ENCODE results near the gene LDAH. TPM values are rescaled to one million over a fixed set of nuclear protein-coding genes. Genes with fewer than 3 reads are reported as not detected.

The LDAH gene
- total RNA-seq, 1 donor from 2014 or later: 28.0 TPM

GRCh38 chr2:20682167-20682920 lies 140.6 kb downstream of the LDAH start:
- Mint-ChIP-seq H3K36me3 (ENCODE audit: unreplicated experiment) (peaks cover 42% of the 10 kb centered on the region), H3K9me3 (ENCODE audit: unreplicated experiment) (no peaks in the 10 kb centered on the region), H3K4me1 (ENCODE audit: unreplicated experiment) (peaks cover 7% of the 10 kb centered on the region), H3K4me3 (ENCODE audit: unreplicated experiment) (no peak overlapping the region), H3K27ac (ENCODE audit: unreplicated experiment) (peak overlapping the region; percentile 48), H3K27me3 (ENCODE audit: unreplicated experiment) (no peaks in the 10 kb centered on the region)
- no peak for DNase-seq (ENCODE audit: extremely low spot score, unreplicated experiment)
- peak; percentile 71 for TF ChIP-seq CTCF (IDR thresholded peaks at IDR 0.05)

GRCh38 chr2:20680744-20681375 lies 142.0 kb downstream of the LDAH start:
- Mint-ChIP-seq H3K27ac (ENCODE audit: unreplicated experiment) (no peak overlapping the region), H3K4me3 (ENCODE audit: unreplicated experiment) (no peak overlapping the region), H3K27me3 (ENCODE audit: unreplicated experiment) (no peaks in the 10 kb centered on the region), H3K9me3 (ENCODE audit: unreplicated experiment) (no peaks in the 10 kb centered on the region), H3K4me1 (ENCODE audit: unreplicated experiment) (peaks cover 10% of the 10 kb centered on the region), H3K36me3 (ENCODE audit: unreplicated experiment) (peaks cover 31% of the 10 kb centered on the region)
- no peak for DNase-seq (ENCODE audit: extremely low spot score, unreplicated experiment)
- TF ChIP-seq CTCF (IDR thresholded peaks at IDR 0.05): no peak

GRCh38 chr2:20678780-20679179 lies 144.1 kb downstream of the LDAH start:
- H3K27me3 Mint-ChIP-seq (ENCODE audit: unreplicated experiment): no peaks in the 10 kb centered on the region
- DNase-seq (ENCODE audit: extremely low spot score, unreplicated experiment): no peak
- no peak overlapping the region for H3K27ac Mint-ChIP-seq (ENCODE audit: unreplicated experiment)
- TF ChIP-seq CTCF (IDR thresholded peaks at IDR 0.05): no peak
- no peaks in the 10 kb centered on the region for H3K9me3 Mint-ChIP-seq (ENCODE audit: unreplicated experiment)
- H3K4me1 Mint-ChIP-seq (ENCODE audit: unreplicated experiment): peaks cover 24% of the 10 kb centered on the region
- peaks cover 16% of the 10 kb centered on the region for H3K36me3 Mint-ChIP-seq (ENCODE audit: unreplicated experiment)
- no peak overlapping the region for H3K4me3 Mint-ChIP-seq (ENCODE audit: unreplicated experiment)

- Mint-ChIP-seq H3K27ac (ENCODE audit: unreplicated experiment) (no peak overlapping the region), H3K4me1 (ENCODE audit: unreplicated experiment) (peaks cover 24% of the 10 kb centered on the region), H3K4me3 (ENCODE audit: unreplicated experiment) (no peak overlapping the region)
Observed at GRCh38 chr2:20678086-20678395, 144.9 kb downstream of the LDAH start.

More at GRCh38 chr2:20678086-20678395, 144.9 kb downstream of the LDAH start:
- DNase-seq (ENCODE audit: extremely low spot score, unreplicated experiment): no peak
- TF ChIP-seq CTCF (IDR thresholded peaks at IDR 0.05): no peak
- Mint-ChIP-seq H3K27me3 (ENCODE audit: unreplicated experiment) (no peaks in the 10 kb centered on the region), H3K36me3 (ENCODE audit: unreplicated experiment) (peaks cover 17% of the 10 kb centered on the region), H3K9me3 (ENCODE audit: unreplicated experiment) (no peaks in the 10 kb centered on the region)

Data from osteocyte (in vitro differentiated cells).